ENCODE data around the gene CYP26B1. TPM values are rescaled to one million over a fixed set of nuclear protein-coding genes. Genes with fewer than 3 reads are reported as not detected.

The CYP26B1 gene
- total and polyA plus RNA-seq, 2 of the 8 experiments (the other 6 are each of a cell fraction or from before 2014, with no cell fraction given): 0.06 to 0.69 TPM

GRCh38 chr2:72181616-72182015, 34.0 kb upstream of the CYP26B1 start:
- H3K79me1 ChIP-seq (ENCODE audit: low read depth, low read length): no peaks in the 10 kb centered on the region
- H2AFZ ChIP-seq (ENCODE audit: low read length): no peak overlapping the region
- no peak overlapping the region for H2BK5ac ChIP-seq (ENCODE audit: low read depth, low read length)
- no peaks in the 10 kb centered on the region for H3K4me1 ChIP-seq (replicated peaks in 1 of 4; ENCODE audit: control insufficient read depth in 3 of 4, insufficient read depth in 4 of 4, low read length in 3 of 4)
- H4K91ac ChIP-seq (replicated peaks; ENCODE audit: insufficient read length, low read length): no peak overlapping the region
- H3K14ac ChIP-seq (ENCODE audit: insufficient read length): no peak overlapping the region
- FAIRE-seq: no peak
- no peaks in the 10 kb centered on the region for H3K23me2 ChIP-seq (ENCODE audit: low read depth, low read length)
- no peak overlapping the region for H2BK12ac ChIP-seq (ENCODE audit: low read depth, low read length)
- no peak overlapping the region for H2AK5ac ChIP-seq (ENCODE audit: low read depth, low read length)
- H3K36me3 ChIP-seq (ENCODE audit: control insufficient read depth in 2 of 4, insufficient read depth in 4 of 4, low read length in 3 of 4): no peaks in the 10 kb centered on the region
- H2BK15ac ChIP-seq (ENCODE audit: low read length): no peak overlapping the region
- H3K56ac ChIP-seq (replicated peaks; ENCODE audit: insufficient read length, low read depth, low read length): no peak overlapping the region
- DNase-seq (ENCODE audit: low read depth in 1 of 2, low spot score in 2 of 2): no peak
- ChIA-PET CTCF (ENCODE audit: partially characterized antibody) (interaction anchor here (0.6 to 1.3 kb wide), 3 partner anchors 17 to 398 kb away, joined by 3 to 4 read pairs (median 3); no protein-coding TSS in a partner anchor), POLR2A (ENCODE audit: partially characterized antibody) (no interaction called here)
- H2BK120ac ChIP-seq (replicated peaks; ENCODE audit: low read depth, low read length): no peak overlapping the region
- no peak overlapping the region for H3K23ac ChIP-seq (ENCODE audit: insufficient read length)
- H3K9ac ChIP-seq (replicated peaks in 1 of 4; ENCODE audit: extremely low read depth in 1 of 4, low read depth in 3 of 4, low read length in 3 of 4): no peak overlapping the region
- H4K20me1 ChIP-seq (replicated peaks in 1 of 2; ENCODE audit: control insufficient read depth in 1 of 2, insufficient read depth in 2 of 2, low read length in 2 of 2): no peaks in the 10 kb centered on the region
- no peak overlapping the region for H3K27ac ChIP-seq (ENCODE audit: low read depth, low read length)
- H3K4ac ChIP-seq (replicated peaks; ENCODE audit: insufficient read length, low read depth, low read length): no peak overlapping the region
- H3K79me2 ChIP-seq (ENCODE audit: control insufficient read depth in 1 of 2, insufficient read depth in 2 of 2, low read length in 2 of 2): no peaks in the 10 kb centered on the region
- no peak overlapping the region for H2BK20ac ChIP-seq (ENCODE audit: low read length)
- no peak overlapping the region for H4K8ac ChIP-seq (ENCODE audit: extremely low read depth, insufficient read depth, low read length)
- no peaks in the 10 kb centered on the region for H3K27me3 ChIP-seq (replicated peaks in 1 of 4; ENCODE audit: control insufficient read depth in 3 of 4, extremely low read depth in 1 of 4, insufficient read depth in 3 of 4, low read length in 3 of 4)
- no peaks in the 10 kb centered on the region; a peak in 1 of 4 replicates for H3K9me3 ChIP-seq (ENCODE audit: insufficient read depth in 2 of 2, low read depth in 1 of 2, low read length in 1 of 2)
- no peak overlapping the region for H4K5ac ChIP-seq (ENCODE audit: insufficient read length, low read depth, low read length)
- 91% methylated on average over 2 of the region's 2 CpGs; no CpG with 5 or more reads in 1 of the 2 experiments for WGBS, 2 experiments (ENCODE audit: extremely low coverage in 1 of 2, insufficient coverage in 1 of 2, insufficient read length in 1 of 2, insufficient replicate concordance in 2 of 2, low coverage in 1 of 2, low lambda C conversion rate in 2 of 2, missing lambda C conversion rate in 1 of 2)
- no peak overlapping the region for H3K4me3 ChIP-seq (ENCODE audit: extremely low read depth in 1 of 4, insufficient read depth in 2 of 4, low read depth in 3 of 4, low read length in 4 of 4)
- no peak overlapping the region for H3K18ac ChIP-seq (ENCODE audit: extremely low read depth, low read length)
- H3K4me2 ChIP-seq (ENCODE audit: insufficient read depth in 1 of 2, low read depth in 2 of 2, low read length in 2 of 2): no peak overlapping the region
- TF ChIP-seq TBP (IDR thresholded peaks at IDR 0.05; ENCODE audit: low read depth, low read length) (no peak), CHD1 (IDR thresholded peaks at IDR 0.05; ENCODE audit: low read depth, low read length) (no peak), HDAC6 (IDR thresholded peaks at IDR 0.05; ENCODE audit: low read depth, low read length) (no peak), CHD2 (IDR thresholded peaks at IDR 0.05; ENCODE audit: low read length) (no peak), ZNF274 (IDR thresholded peaks at IDR 0.05; ENCODE audit: borderline replicate concordance, extremely low read depth, low read length) (no peak), CEBPB (IDR thresholded peaks at IDR 0.05; ENCODE audit: low read depth, low read length) (no peak), USF2 (IDR thresholded peaks at IDR 0.05; ENCODE audit: low read length) (no peak), SP1 (IDR thresholded peaks at IDR 0.05; ENCODE audit: low read depth, low read length) (no peak), CBX5 (IDR thresholded peaks at IDR 0.05; ENCODE audit: low read depth, low read length) (no peak), RBBP5 (IDR thresholded peaks at IDR 0.05; ENCODE audit: borderline replicate concordance, low read depth, low read length) (no peak), TCF12 (IDR thresholded peaks at IDR 0.05; ENCODE audit: low read depth, low read length) (no peak), E2F6 (IDR thresholded peaks at IDR 0.05) (no peak)

All from H1 (cell line).